ENCODE measurements around the gene FAM200A. TPM values are rescaled to one million over a fixed set of nuclear protein-coding genes. Genes with fewer than 3 reads are reported as not detected.

FAM200A gene
- total and polyA plus RNA-seq, 2 of the 13 experiments (the other 11 are each of a cell fraction or from before 2014, with no cell fraction given), result 4.7 to 6.3 TPM

GRCh38 chr7:99558306-99559174 lies 6.6 kb upstream of the FAM200A start, which contains the start of gene ZNF655 (continued):
- TF ChIP-seq KLF16 (CRISPR knock-in tag; IDR thresholded peaks at IDR 0.05) (peak in 1 of 2 experiments; percentile 65; a peak in 1 of 4 replicates), PITX1 (CRISPR knock-in tag; IDR thresholded peaks at IDR 0.05) (peak; percentile 47), ONECUT2 (CRISPR knock-in tag; IDR thresholded peaks at IDR 0.05) (no peak), ZNF143 (CRISPR knock-in tag; IDR thresholded peaks at IDR 0.05) (no peak), ZBTB39 (CRISPR knock-in tag; IDR thresholded peaks at IDR 0.05) (no peak), POLR2AphosphoS5 (IDR thresholded peaks at IDR 0.05; ENCODE audit: low read depth, low read length) (peak; percentile 81; the same call in 1 of the 2 replicates), ZFAT (CRISPR knock-in tag; conservative IDR thresholded peaks at IDR 0.05) (no peak), SSRP1 (CRISPR knock-in tag; IDR thresholded peaks at IDR 0.05) (peak; percentile 69; the same call in 1 of the 2 replicates), JUND (CRISPR knock-in tag; IDR thresholded peaks at IDR 0.05) (peak; percentile 51; the same call in 1 of the 2 replicates), GLMP (CRISPR knock-in tag; IDR thresholded peaks at IDR 0.05; ENCODE audit: borderline replicate concordance) (no peak), ZNF614 (CRISPR knock-in tag; IDR thresholded peaks at IDR 0.05; ENCODE audit: borderline replicate concordance) (0 out of 2 replicates have a peak, but pooled peaks have one; percentile 26), BCL6 (CRISPR knock-in tag; IDR thresholded peaks at IDR 0.05) (no peak), ZNF274 (CRISPR knock-in tag; IDR thresholded peaks at IDR 0.05) (no peak), ZNF660 (CRISPR knock-in tag; IDR thresholded peaks at IDR 0.05; ENCODE audit: borderline replicate concordance, low read depth) (no peak), ZNF317 (CRISPR knock-in tag; IDR thresholded peaks at IDR 0.05) (peak; percentile 86), ZXDC (CRISPR knock-in tag; IDR thresholded peaks at IDR 0.05) (no peak), NR3C1 (CRISPR knock-in tag; IDR thresholded peaks at IDR 0.05) (no peak), SIN3B (IDR thresholded peaks at IDR 0.05; ENCODE audit: low read length) (no peak)
- TF ChIP-seq, protein P1, sequence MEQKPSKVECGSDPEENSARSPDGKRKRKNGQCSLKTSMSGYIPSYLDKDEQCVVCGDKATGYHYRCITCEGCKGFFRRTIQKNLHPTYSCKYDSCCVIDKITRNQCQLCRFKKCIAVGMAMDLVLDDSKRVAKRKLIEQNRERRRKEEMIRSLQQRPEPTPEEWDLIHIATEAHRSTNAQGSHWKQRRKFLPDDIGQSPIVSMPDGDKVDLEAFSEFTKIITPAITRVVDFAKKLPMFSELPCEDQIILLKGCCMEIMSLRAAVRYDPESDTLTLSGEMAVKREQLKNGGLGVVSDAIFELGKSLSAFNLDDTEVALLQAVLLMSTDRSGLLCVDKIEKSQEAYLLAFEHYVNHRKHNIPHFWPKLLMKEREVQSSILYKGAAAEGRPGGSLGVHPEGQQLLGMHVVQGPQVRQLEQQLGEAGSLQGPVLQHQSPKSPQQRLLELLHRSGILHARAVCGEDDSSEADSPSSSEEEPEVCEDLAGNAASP (CRISPR knock-in tag; IDR thresholded peaks at IDR 0.05; ENCODE audit: borderline replicate concordance), result 0 out of 2 replicates have a peak, but pooled peaks have one; percentile 5
- TF ChIP-seq, protein P2, sequence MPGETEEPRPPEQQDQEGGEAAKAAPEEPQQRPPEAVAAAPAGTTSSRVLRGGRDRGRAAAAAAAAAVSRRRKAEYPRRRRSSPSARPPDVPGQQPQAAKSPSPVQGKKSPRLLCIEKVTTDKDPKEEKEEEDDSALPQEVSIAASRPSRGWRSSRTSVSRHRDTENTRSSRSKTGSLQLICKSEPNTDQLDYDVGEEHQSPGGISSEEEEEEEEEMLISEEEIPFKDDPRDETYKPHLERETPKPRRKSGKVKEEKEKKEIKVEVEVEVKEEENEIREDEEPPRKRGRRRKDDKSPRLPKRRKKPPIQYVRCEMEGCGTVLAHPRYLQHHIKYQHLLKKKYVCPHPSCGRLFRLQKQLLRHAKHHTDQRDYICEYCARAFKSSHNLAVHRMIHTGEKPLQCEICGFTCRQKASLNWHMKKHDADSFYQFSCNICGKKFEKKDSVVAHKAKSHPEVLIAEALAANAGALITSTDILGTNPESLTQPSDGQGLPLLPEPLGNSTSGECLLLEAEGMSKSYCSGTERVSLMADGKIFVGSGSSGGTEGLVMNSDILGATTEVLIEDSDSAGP (CRISPR knock-in tag; IDR thresholded peaks at IDR 0.05; ENCODE audit: borderline replicate concordance), result peak; percentile 85

All from HepG2 (cell line).